GM12891 (cell line): ENCODE results near the gene SZT2.

ENCODE experiments used
- PAX5 ChIP-seq: IDR thresholded peaks from 2 replicates; pipeline ENCODE4 v1.6.1; 2011; ENCODE audit warnings: low read length, moderate library complexity, mild to moderate bottlenecking; ENCODE audit not compliant: insufficient read depth, severe bottlenecking
- POLR2A ChIP-seq: IDR thresholded peaks from 2 replicates; pipeline ENCODE4 v1.6.1; 2011; ENCODE audit warnings: low read depth, low read length, control low read depth
- POLR2AphosphoS5 ChIP-seq: IDR thresholded peaks from 2 replicates; pipeline ENCODE4 v1.6.1; 2011; ENCODE audit warnings: low read depth, low read length, control low read depth
- POU2F2 ChIP-seq: IDR thresholded peaks from 2 replicates; pipeline ENCODE4 v1.6.1; 2011; ENCODE audit warnings: low read depth, mild to moderate bottlenecking, control low read depth, low read length, moderate library complexity
- SPI1 ChIP-seq: IDR thresholded peaks from 2 replicates; pipeline ENCODE4 v1.6.1; 2011; ENCODE audit warnings: low read depth, low read length, control low read depth
- TAF1 ChIP-seq: IDR thresholded peaks from 2 replicates; pipeline ENCODE4 v1.6.1; 2011; ENCODE audit warnings: low read depth, low read length, control low read depth

GRCh38 chr1:43452789-43453441 lies 63.2 kb downstream of the SZT2 start:
- no peak for TF ChIP-seq POLR2A
- TF ChIP-seq POLR2AphosphoS5: no peak
- no peak for TF ChIP-seq POU2F2
- no peak for TF ChIP-seq TAF1
- no peak for TF ChIP-seq SPI1
- TF ChIP-seq PAX5: no peak
